Activated B cell treated with CpG ODN at 0.5 μM for 24 hours (primary cell): ENCODE measurements around the gene IL1B. TPM values are rescaled to one million over a fixed set of nuclear protein-coding genes. Genes with fewer than 3 reads are reported as not detected.
"Not testable (repeated sequence)": the region's sequence is repeated elsewhere in the genome, so short reads cannot be mapped to it uniquely, and the experiment has no call there.

Source experiments
- ATAC-seq: fragments of 200-7000 bp; cut with Tn5 transposase; one replicate; pipeline ENCODE4 v1.10.0; 2021; ENCODE audit warnings: low read depth, mild to moderate bottlenecking, moderate library complexity
- CTCF ChIA-PET: fragments of 350-600 bp; sonication (Branson Sonifier 250); formaldehyde crosslinking; loops from one replicate; lab custom pipeline; 2021; ENCODE audit warnings: antibody characterized with exemption; lab: Charles Lee
- POLR2A ChIA-PET: fragments of 350-600 bp; sonication (Branson Sonifier 250); formaldehyde crosslinking; loops from one replicate; lab custom pipeline; 2021; ENCODE audit warnings: antibody characterized with exemption; lab: Charles Lee
- DNase-seq: peaks from one replicate; pipeline ENCODE4 v3.0.0; 2022
- H3K27ac Mint-ChIP-seq: one replicate; pipeline ENCODE4 v1.8.0; 2020; ENCODE audit warnings: mixed read lengths
- H3K27me3 Mint-ChIP-seq: one replicate; pipeline ENCODE4 v1.8.0; 2021; ENCODE audit warnings: mixed read lengths
- H3K36me3 Mint-ChIP-seq: one replicate; pipeline ENCODE4 v1.8.0; 2021; ENCODE audit warnings: low read depth, mixed read lengths
- H3K4me1 Mint-ChIP-seq: one replicate; pipeline ENCODE4 v1.8.0; 2021; ENCODE audit warnings: mixed read lengths
- H3K4me3 Mint-ChIP-seq: one replicate; pipeline ENCODE4 v1.8.0; 2020; ENCODE audit warnings: mild to moderate bottlenecking, mixed read lengths
- H3K9me3 Mint-ChIP-seq: one replicate; pipeline ENCODE4 v1.8.0; 2020; ENCODE audit warnings: mixed read lengths
- CTCF ChIP-seq: fragments of 200-600 bp; IDR thresholded peaks from one replicate; pipeline ENCODE4 v1.8.0; 2022; ENCODE audit warnings: antibody characterized with exemption, mild to moderate bottlenecking
- intact Hi-C: fragments of 100-400 bp; cut with micrococcal nuclease; formaldehyde crosslinking; loops from one replicate; pipeline ENCODE4 v1.15.1; 2024
- total RNA-seq: library from RNA; stranded (reverse); gene quantifications from 2 replicates; pipeline ENCODE4 v1.2.3, GENCODE V29; 2022

Gene IL1B
- total RNA-seq, 1 donor from 2014 or later: 0.53 TPM

GRCh38 chr2:112833976-112834375 lies 2.6 kb downstream of the IL1B start:
- H3K4me1 Mint-ChIP-seq: peaks cover 35% of the 10 kb centered on the region
- TF ChIP-seq CTCF: no peak
- intact Hi-C loops: no loop called here
- no peaks in the 10 kb centered on the region for H3K36me3 Mint-ChIP-seq
- ATAC-seq (no peak), DNase-seq (no peak)
- no peaks in the 10 kb centered on the region for H3K9me3 Mint-ChIP-seq
- H3K4me3 Mint-ChIP-seq: no peak overlapping the region
- CTCF ChIA-PET: interaction anchor here (1.7 kb wide), 1 partner anchor 85 kb away, joined by 3 read pairs; no protein-coding TSS in a partner anchor
- POLR2A ChIA-PET: no interaction called here
- H3K27ac Mint-ChIP-seq: no peak overlapping the region
- H3K27me3 Mint-ChIP-seq: no peaks in the 10 kb centered on the region

GRCh38 chr2:112833639-112833931 lies 3.0 kb downstream of the IL1B start:
- intact Hi-C loops, ATAC-seq, H3K27me3 Mint-ChIP-seq, H3K27ac Mint-ChIP-seq, POLR2A ChIA-PET, DNase-seq, H3K9me3 Mint-ChIP-seq, CTCF ChIA-PET, H3K36me3 Mint-ChIP-seq, H3K4me3 Mint-ChIP-seq: not testable (repeated sequence)
- H3K4me1 Mint-ChIP-seq: peaks cover 31% of the 10 kb centered on the region

- DNase-seq: no peak
- H3K36me3 Mint-ChIP-seq: no peaks in the 10 kb centered on the region
- intact Hi-C loops: no loop called here
- POLR2A ChIA-PET: no interaction called here
- H3K4me3 Mint-ChIP-seq: no peak overlapping the region
- H3K9me3 Mint-ChIP-seq: no peaks in the 10 kb centered on the region
- TF ChIP-seq CTCF: no peak
- H3K27me3 Mint-ChIP-seq: no peaks in the 10 kb centered on the region
- H3K27ac Mint-ChIP-seq: no peak overlapping the region
- no peak for ATAC-seq
- peaks cover 29% of the 10 kb centered on the region for H3K4me1 Mint-ChIP-seq
- CTCF ChIA-PET: no interaction called here
Measured at GRCh38 chr2:112832841-112833638, 3.5 kb downstream of the IL1B start.

- CTCF ChIA-PET: interaction anchor here (0.7 kb wide), 1 partner anchor 10 kb away, joined by 3 read pairs; no protein-coding TSS in a partner anchor
- Mint-ChIP-seq H3K27me3 (no peaks in the 10 kb centered on the region), H3K4me3 (no peak overlapping the region), H3K9me3 (no peaks in the 10 kb centered on the region), H3K27ac (no peak overlapping the region), H3K4me1 (peaks cover 29% of the 10 kb centered on the region), H3K36me3 (no peaks in the 10 kb centered on the region)
- DNase-seq (no peak), ATAC-seq (peak; percentile 21)
- no peak for TF ChIP-seq CTCF
- POLR2A ChIA-PET: no interaction called here
- intact Hi-C loops: no loop called here
Measured at GRCh38 chr2:112831946-112832840, 4.4 kb downstream of the IL1B start.

GRCh38 chr2:112831513-112831845 lies 5.1 kb downstream of the IL1B start:
- peaks cover 22% of the 10 kb centered on the region for H3K4me1 Mint-ChIP-seq
- POLR2A ChIA-PET: no interaction called here
- H3K9me3 Mint-ChIP-seq: no peaks in the 10 kb centered on the region
- H3K27me3 Mint-ChIP-seq: no peaks in the 10 kb centered on the region
- H3K27ac Mint-ChIP-seq: no peak overlapping the region
- H3K36me3 Mint-ChIP-seq: no peaks in the 10 kb centered on the region
- intact Hi-C loops: no loop called here
- H3K4me3 Mint-ChIP-seq: no peak overlapping the region
- ATAC-seq (no peak), DNase-seq (no peak)
- CTCF ChIA-PET: interaction anchor here (0.7 kb wide), 1 partner anchor 9 kb away, joined by 3 read pairs; no protein-coding TSS in a partner anchor
- no peak for TF ChIP-seq CTCF
